NCI-H226 (cell line): ENCODE results near the gene OOSP3.
"Not testable (repeated sequence)": the region's sequence is repeated elsewhere in the genome, so short reads cannot be mapped to it uniquely, and the experiment has no call there.

Experiments
- DNase-seq: peaks from one replicate; pipeline ENCODE4 v3.0.0-alpha.2; 2015

OOSP3 gene, protein sequence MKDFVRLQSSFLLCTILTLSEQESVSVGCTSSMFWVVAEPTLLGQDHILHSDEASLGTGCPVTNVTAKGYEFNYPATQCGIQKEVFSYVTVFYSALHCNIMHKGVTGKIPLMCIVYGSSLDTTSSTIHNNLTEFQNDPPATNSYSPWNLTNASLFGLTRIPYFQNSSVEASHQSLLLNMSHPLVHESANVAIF

DNA sequence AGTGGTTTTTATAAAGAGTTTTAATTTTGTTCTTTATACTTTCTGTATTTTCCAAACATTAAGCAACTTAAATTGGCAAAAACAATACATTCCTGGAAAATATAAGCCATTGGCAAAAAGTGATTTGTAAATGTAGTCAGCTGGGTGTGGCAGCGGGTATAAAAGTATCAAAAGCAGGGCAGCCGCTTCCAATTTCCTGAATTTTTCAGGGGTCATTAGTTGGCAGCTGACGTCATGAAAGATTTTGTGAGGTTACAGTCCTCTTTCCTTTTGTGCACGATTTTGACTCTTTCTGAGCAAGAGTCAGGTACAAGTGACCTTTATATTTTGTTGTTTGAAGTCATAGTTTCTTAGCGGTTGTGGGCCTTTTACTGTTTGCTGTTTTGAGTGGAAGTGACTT lies at the start of gene OOSP3:
TSS of gene OOSP3 (plus strand) at position 208 of the 400 bp plus-strand sequence. CDS start at position 235, 27 bp downstream.
- no peak for DNase-seq

DNA sequence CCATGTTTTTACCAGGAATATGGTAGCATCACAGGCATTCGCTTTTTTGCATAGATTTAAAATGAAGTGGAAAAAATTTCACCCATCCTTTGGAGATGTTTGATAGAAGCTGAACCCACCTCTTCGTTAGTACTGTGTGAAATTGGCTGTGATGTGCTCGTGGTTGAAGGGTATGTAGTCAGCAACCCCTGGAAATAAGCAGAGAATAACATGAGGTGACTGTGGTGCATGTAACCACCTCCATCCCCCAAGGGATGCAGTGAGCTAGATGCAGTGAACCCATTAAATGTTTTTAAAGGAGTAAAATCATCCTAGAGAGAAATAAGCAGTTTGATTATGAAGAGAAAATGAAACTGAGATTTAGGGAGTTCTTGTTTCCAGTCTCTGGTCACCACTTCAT lies 49.2 kb upstream of the OOSP3 start:
- DNase-seq = no peak

DNA sequence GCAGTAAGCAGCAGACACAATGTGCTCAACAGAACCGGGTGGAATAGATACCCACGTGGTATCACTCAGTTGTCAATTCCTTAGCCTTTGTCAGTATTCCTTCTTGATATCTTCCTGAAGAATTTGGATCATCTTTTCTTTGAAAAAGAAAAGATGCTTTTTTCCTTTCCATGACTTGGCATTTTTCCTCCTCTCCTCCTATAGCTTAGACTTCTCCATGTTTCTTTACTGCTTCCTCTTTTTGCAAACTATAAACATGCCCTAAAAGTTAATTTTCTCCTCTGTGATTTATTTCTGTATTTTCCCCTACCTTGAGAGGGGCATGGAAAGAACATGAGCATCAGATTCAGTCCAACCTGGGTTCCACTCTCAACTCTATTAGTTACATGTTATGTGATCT lies 45.0 kb upstream of the OOSP3 start:
- DNase-seq = no peak

DNA sequence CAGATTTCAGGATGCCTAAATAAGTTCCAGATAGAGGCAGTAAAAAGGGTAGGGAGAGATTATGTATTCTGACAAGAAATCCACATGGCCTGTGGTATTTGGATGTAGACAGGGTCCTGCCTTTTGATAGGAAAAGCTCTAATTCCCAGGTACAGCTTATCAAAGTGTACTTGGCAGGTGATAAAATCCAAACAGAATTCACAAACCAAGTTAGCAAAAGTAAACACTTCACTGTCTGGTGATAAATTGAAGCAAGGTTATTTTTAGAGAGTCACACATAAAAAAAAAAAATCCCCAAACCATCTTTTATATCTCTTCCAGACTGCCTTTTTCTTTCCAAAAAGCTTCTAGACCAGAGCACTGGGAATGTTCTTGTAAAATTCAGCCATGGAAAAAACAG lies 39.0 kb upstream of the OOSP3 start:
- no peak for DNase-seq

DNA sequence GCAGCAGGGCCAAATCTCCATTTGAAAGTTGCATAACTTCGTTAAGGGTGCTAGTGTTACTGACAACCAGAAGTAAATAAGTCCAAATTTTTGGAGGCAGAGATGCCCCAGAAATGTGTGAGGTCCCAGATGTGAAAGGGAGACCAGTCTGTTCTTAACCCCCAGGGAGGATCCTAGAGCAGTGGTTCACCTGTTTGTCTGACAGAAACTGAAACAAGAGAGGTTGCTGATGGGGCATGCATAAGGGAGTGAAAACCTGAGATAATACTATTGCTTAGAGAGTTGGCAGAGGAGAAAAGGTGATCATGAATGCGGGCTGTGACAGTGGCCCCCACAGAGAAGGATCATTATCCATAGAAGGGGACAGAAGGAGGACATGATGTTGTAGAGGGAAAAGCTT lies 37.1 kb upstream of the OOSP3 start:
- no peak for DNase-seq

DNA sequence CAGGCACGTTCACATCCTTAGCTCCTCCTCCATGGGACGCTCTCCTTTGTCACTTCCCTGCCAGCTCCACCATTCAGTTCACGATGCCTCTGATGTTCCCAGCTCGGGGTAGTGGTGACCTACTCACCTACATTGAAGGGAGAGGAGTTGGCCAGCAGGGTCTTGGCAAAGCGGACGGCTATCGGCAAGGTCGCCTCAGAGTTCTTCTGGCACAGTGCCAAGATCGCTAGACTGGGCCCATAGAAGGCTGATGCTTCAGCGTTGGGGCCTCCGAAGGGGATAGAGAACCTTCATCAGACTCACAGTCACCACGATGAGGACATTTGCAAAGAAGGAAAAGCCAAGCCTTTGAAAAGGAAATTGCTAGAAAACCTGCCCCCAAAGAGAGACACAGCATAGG lies 36.3 kb upstream of the OOSP3 start:
- no peak for DNase-seq

DNA sequence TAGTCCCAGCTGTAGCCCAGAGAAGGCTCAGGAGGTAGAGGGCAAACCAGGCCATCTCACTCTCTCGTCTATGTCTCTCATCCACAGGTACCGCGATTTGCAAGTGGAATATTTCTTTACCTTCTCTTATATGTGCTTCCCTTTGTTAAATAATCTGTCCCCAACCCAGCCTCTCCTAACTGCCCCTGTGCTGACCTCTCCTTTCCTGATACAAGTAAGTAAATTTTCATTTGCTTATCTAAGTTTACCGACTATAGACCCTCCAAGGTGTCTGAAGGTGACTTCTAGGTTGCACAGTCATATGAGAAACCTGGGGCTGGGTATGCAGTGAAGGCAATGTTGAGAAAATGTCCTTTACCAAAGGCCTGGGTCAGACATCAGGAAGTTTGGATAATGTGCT lies 33.2 kb upstream of the OOSP3 start, which contains the start of gene CBLIF:
TSS of gene CBLIF (minus strand) at position 101 of the 400 bp plus-strand sequence. CDS start at position 55, 46 bp downstream.
- no peak for DNase-seq

DNA sequence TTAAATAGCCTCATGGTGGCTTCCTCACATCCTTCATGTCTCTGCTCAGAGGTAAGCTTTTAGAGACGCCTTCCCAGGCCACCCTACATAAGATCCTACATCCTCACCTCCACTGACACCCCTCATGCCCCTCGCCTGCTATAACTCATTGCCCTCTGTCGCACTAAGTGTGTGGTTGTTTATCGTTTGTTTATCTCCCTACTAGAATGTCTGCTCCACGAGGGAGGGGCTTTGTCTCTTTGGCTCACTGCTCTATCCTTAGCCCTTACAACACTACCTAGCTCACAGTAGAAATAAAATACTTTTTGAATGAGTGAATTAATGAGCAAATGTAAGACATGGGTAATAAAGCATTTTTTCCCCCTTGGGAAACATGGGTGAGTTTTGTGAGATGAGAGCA lies 32.0 kb upstream of the OOSP3 start:
- no peak for DNase-seq

DNA sequence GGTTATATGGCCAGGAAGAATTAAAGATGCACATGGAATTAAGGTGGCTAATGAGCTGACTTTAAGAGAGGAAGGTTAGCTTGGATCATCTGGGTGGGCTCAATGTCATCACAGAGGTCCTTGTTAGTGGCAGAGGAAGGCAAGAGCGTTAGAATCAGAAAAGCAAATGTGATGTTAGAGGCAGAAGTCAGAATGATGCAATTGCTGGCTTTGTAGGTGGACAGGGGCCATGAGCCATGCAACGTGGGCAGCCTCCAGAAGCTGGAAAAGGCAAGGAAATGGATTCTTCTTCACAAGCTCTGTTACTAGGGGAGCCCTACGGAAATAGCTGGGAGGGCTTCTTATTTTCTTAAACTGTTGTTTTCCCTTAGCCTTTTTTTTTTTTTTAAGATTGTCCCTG lies 31.0 kb upstream of the OOSP3 start:
- no peak for DNase-seq

DNA sequence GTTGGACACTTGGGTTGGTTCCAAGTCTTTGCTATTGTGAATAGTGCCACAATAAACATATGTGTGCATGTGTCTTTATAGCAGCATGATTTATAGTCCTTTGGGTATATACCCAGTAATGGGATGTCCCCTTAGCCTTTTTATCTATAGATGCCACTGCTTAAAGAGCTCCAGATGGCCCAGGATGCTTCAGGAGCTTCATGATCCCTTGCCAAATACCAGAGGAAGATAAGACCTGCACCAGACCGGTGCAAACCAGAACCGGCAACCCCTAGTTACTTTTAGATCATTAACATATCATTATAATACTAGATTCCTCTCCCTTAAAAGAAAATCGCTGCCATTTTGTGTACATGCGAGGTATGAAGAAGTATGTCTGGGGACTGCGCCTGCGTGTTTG lies 30.1 kb upstream of the OOSP3 start:
- DNase-seq = not testable (repeated sequence)

DNA sequence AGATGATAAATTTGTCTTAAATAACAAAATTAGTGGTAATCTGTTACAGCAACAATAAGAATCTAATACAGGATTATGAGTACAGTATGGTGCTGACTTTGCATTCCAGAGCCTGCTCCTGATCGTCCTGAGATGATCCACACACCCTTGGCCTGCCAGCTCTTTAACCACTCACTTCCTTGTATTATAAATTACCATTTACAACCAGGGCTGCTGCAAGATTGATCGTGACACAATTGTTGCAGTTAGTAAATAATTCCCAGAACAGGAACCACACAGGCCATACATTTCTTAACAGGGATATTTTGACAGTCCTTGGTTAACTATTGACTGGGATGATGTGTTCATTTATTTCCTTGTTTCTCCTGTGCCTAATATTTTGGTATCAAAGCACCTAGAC lies 29.5 kb upstream of the OOSP3 start:
- no peak for DNase-seq

DNA sequence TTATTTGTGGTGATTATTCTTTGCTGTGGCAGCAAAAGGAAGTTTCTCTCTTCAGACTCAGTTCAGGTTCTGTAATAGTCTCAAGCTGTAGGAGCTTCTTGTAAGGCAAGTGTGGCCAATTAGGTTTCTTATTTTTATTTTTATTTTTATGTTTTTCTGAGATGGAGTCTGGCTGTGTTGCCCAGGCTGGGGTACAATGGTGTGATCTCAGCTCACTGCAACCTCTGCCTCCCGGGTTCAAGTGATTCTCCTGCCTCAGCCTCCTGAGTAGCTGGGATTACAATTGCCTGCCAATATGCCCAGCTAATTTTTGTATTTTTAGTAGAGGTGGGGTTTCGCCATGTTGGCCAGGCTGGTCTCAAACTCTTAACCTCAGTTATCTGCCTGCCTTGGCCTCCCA lies 29.0 kb upstream of the OOSP3 start:
- not testable (repeated sequence) for DNase-seq

DNA sequence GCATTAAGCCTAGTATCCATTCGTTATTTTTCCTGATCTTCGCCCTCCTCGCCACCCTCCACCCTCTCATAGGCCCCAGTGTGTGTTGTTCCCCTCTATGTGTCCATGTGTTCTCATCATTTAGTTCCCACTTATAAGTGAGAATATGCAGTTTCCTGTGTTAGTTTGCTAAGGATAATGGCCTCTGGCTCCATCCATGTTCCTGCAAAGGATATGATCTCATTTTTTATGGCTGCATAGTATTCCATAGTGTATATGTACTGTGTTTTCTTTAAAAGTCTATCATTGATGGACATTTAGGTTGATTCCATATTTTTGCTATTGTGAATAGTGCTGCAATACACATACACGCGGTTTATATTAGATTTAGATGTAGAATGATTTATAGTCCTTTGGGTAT lies 27.2 kb upstream of the OOSP3 start:
- not testable (repeated sequence) for DNase-seq

DNA sequence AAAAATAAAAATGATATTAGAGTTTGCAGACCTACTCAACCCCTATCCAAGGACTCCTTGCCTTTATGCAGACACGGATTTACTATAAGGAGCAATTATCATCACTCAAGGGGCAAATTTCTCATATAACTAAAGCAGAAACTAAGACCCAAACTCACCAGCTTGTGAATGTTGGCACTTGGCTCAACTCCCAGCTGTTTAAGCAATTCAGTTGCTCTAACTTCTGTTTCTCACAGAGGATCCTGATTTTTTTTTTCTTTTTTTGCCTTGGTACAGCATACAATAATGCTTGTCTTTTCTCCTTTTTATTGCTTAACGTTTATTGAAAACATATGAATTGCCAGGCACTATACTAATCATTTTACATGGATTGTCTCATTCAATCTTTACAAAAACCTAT lies 23.7 kb upstream of the OOSP3 start:
- DNase-seq = no peak

DNA sequence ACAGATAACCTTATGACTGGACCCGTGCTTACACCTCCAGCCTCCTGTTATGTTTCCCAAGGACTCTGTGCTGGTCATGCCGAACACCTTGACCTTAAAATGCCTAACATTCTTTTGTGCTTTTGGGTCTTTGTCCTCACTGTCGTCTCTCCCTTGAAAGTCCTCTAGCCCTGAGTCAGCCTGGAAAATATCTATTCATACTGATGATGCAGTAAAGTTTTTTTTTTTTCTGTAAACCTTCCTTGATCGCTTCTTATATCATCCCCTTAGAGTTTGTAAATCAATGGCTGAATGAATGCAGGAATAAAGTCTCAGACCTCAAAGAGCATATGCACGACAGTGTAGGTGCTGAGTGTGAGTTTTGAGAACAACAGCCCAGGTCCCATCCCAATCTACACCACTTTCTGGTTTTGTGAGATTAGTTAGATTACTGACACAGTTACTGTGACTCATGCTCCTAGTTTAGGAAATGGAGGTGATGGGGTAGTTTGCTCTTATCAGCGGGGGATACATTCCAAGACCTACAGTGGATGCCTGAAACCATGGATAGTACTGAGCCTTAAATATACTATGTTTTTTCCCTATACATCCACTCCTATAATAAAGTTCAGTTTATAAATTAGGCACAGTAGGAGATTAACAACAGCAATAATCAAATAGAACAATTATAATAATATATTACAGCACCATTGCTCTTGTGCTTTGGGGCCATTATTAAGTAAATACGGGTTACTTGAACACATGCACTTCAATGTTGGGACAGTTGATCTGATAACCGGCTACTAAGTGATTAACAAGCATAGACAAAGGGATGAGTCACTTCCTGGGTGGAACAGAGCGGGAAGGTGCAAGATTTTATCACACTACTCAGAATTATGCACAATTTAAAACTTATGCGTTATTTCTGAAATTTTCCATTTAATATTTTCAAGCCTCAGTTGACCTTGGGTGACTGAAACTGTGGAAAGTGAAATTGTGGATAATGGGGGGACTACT lies 20.8 kb upstream of the OOSP3 start:
- DNase-seq = peak; percentile 62

DNA sequence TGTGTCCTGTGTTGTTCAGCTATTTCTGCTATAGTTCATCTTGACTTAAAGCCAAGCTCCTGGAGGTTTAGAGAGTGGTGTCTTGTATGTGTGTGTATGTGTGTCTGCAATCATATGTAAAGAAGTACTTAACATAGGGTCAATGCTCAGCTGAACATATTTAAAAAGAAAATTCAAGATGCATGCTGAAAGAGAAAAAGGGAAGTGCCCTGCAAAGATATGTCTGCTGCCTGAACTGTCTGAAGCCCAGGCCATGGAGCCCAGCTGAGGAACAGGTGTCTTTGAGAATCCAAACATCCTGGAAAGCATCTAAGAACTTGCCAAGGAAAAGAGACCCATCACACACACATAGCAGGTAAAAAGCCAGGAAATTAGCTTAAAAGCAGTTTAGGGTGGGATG lies 18.9 kb upstream of the OOSP3 start:
- no peak for DNase-seq

DNA sequence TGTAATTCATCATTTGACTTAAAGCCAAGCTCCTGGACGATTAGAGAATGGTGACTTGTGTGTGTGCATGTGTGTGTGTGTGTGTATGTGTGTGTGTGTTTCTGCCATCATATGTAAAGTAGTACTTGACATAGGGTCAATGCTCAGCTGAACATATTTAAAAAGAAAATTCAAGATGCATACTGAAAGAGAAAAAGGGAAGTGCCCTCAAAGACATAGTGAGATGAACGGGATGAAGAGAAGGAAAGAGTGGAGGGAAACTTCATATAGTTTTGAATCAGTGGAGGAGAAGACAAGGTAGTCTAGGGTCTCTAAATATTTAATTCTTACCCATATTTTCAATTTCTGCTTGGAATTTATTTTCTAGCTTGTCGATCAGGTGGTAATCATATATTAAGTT lies 16.3 kb upstream of the OOSP3 start:
- no peak for DNase-seq

DNA sequence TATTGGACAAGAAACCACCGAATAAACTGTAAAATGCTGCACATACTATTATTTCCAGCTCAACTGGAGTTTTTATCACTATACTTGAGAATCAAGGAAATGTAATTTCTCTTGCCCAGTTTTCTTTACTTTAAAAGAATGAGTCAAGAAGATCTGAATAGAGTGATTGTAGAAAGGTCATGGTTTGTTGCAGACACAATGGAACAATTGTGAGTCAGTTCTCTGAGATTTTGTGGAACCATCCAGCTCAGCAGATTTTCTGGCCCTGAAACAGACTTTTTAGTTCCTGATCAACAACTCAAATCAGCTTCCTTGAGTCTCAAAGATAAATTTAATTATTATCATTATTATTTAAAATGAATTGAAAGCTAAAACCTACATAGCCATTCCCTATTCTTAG lies 13.6 kb upstream of the OOSP3 start:
- DNase-seq = no peak

DNA sequence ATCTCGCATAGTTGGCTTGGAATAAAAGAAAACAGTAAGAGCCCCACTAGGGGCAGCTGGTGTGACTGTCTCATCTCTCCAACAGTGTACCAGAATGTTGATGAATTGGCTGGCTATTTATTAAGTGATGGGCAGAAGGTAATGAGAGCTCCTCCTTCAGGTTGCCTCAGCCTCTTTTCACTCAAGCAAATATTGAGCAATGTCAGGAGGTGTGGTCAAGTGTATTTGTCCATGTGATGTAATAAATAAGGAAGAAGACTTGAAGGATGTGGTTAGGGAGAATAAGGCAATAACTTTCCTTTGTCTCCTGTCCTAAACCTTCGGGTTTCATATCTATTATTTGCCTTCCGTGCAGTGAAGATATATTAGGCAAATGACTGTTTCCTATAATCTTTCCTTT lies 12.2 kb upstream of the OOSP3 start, which contains the start of gene TCN1:
TSS of gene TCN1 (minus strand) at position 91 of the 400 bp plus-strand sequence. CDS start at position 74, 17 bp downstream.
- DNase-seq = peak; percentile 15

DNA sequence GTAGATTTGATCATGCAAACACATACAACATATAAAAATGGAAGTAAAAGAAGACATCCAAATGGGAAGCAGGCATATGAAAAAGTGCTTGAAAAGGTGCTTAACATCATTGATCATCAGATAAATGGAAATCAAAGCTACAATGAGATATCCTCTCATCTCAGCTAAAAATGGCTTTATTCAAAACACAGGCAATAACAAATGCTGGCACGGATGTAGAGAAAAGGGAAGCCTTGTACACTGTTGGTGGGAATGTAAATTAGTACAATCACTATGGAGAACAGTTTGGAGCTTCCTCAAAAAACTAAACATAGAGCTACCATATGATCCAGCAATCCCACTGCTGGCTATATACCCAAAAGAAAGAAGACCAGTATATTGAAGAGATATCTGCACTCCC lies 11.7 kb upstream of the OOSP3 start:
- no peak for DNase-seq

DNA sequence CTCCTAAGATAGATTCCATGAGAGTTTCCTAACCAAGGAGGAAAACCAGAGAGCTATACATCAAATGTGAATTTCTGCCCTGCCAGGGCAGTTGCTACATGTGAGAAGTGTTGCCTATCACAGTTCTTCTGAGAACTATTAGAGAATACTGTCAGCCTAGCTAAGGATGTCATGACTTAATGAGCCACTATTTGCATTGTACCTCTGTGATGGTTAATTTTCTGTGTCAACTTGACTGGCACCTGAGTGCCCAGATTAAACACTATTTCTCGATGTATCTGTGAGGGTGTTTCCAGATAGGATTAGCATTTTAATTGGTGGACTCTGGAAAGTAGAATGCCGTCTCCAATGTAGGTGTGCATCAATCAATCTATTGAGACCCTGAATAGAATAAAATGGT lies 10.6 kb upstream of the OOSP3 start:
- no peak for DNase-seq

DNA sequence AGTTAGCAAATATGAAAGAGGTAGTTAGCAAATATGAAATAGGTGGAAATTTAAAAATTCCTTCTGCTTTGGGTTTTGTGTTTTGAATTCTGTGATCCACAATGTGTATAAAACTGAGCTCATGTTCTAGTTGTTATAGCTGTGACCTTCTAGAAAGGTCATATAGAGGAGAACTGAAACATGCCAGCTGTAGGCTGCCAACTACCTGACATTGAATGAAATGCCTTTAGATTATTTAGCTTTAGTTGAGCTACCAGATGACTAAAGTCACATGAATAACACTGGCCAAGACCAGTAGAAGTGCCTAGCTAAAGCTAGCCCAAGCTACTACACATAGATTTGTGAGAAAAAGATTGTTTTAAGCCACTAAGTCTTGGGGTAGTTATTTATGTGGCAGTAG lies 6.5 kb upstream of the OOSP3 start:
- DNase-seq = no peak

DNA sequence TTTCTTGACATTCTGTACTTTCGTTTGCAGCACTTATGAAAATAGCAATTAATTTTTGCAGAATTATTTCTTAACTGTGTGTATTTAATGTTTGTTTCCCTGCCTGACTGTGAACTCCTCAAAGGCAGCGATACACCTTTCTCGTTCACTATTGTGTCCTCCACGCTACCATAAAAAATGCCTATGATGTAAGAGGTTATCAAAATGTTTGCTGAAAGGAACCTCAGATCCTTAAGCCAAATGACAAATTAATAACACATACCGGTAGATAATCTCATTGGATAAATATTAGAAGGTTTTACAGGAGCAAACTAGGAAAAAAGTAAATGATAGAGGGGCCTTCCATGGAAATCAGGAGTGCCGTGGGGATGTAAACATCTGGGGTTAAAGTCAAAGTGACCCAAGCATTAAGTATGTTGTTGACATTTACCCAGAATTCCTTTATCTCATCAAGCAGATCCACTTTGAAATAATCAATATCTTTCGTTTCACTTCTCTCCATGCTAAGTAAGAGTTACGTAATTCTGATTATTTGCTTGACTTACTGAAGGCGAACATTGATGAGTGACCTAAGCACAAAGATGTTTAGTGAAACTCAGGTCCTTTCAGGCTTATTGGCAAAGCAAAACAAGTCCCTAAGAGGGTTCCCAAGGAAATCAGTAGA lies 2.6 kb upstream of the OOSP3 start:
- DNase-seq = no peak

DNA sequence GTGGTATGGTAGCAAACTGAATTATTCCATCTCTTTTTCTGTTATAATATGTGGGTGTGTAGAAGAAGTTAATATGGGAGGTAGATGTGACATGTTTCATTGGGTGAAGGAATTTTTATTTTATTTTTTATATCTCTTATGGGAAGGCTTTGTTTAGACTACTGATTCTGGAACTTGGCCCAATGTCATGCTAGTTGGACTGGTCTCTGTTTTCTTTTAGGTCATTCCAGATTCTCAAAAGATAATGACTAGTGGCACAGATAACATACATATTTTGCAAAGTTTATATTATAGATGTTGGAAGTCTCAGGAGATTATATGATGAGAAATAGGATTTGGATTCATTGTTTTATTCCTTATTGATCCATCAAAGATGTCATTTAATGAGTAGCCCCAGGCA lies 1.3 kb upstream of the OOSP3 start:
- no peak for DNase-seq
